OCI-LY1 (cell line): ENCODE results near the gene CLDN5.

Experiments used
- H2AFZ ChIP-seq: fragments of 200-600 bp; sonication (generic), shearing (Covaris generic); 2 replicates; pipeline ENCODE4 v1.6.0; 2014; ENCODE audit warnings: antibody characterized with exemption, mild to moderate bottlenecking, low read length
- H3F3A ChIP-seq: fragments of 200-600 bp; sonication (generic), shearing (Covaris generic); 2 replicates; pipeline ENCODE4 v1.6.0; 2014; ENCODE audit warnings: mild to moderate bottlenecking, antibody characterized with exemption, low read length, moderate library complexity; ENCODE audit not compliant: insufficient read depth
- H3K27ac ChIP-seq: fragments of 200-600 bp; sonication (generic); 2 replicates; pipeline ENCODE4 v1.5.1; 2014; ENCODE audit warnings: low read length, mixed run types, mild to moderate bottlenecking, low read depth; ENCODE audit not compliant: poor library complexity, severe bottlenecking
- H3K27me3 ChIP-seq: fragments of 200-600 bp; sonication (generic); 2 replicates; pipeline ENCODE4 v1.6.0; 2014; ENCODE audit warnings: antibody characterized with exemption, mild to moderate bottlenecking, low read length, moderate library complexity; ENCODE audit not compliant: insufficient read depth
- H3K36me3 ChIP-seq: fragments of 200-600 bp; sonication (generic); 2 replicates; pipeline ENCODE4 v1.6.1; 2014; ENCODE audit warnings: mild to moderate bottlenecking, antibody characterized with exemption, low read length, moderate library complexity, mixed read lengths; ENCODE audit not compliant: insufficient read depth
- H3K4me1 ChIP-seq: fragments of 200-600 bp; sonication (generic); 2 replicates; pipeline ENCODE4 v1.5.1; 2014; ENCODE audit warnings: mild to moderate bottlenecking, low read length, moderate library complexity; ENCODE audit not compliant: insufficient read depth, severe bottlenecking
- H3K4me2 ChIP-seq: fragments of 200-600 bp; sonication (generic), shearing (Covaris generic); 2 replicates; pipeline ENCODE4 v1.6.1; 2014; ENCODE audit warnings: low read length
- H3K4me3 ChIP-seq: fragments of 200-600 bp; sonication (generic); 2 replicates; pipeline ENCODE4 v1.5.1; 2014; ENCODE audit warnings: low read length, low read depth, mild to moderate bottlenecking, mixed read lengths; ENCODE audit not compliant: poor library complexity, severe bottlenecking
- H3K79me2 ChIP-seq: fragments of 200-600 bp; shearing (Covaris generic); 2 replicates; pipeline ENCODE4 v1.6.1; 2016; ENCODE audit warnings: mixed run types, low read length, mixed read lengths; ENCODE audit not compliant: insufficient read depth
- H3K9ac ChIP-seq: fragments of 200-600 bp; sonication (generic), shearing (Covaris generic); 2 replicates; pipeline ENCODE4 v1.6.1; 2014; ENCODE audit warnings: mild to moderate bottlenecking, low read length, mixed read lengths
- H3K9me2 ChIP-seq: fragments of 200-600 bp; sonication (generic), shearing (Covaris generic); 2 replicates; pipeline ENCODE4 v1.6.1; 2014; ENCODE audit warnings: low read depth, mild to moderate bottlenecking, low read length, mixed read lengths
- H3K9me3 ChIP-seq: fragments of 200-600 bp; shearing (Covaris generic); 2 replicates; pipeline ENCODE4 v1.6.1; 2014; ENCODE audit warnings: low read length, mixed read lengths
- H4K20me1 ChIP-seq: fragments of 200-600 bp; sonication (generic), shearing (Covaris generic); 2 replicates; pipeline ENCODE4 v1.6.0; 2016; ENCODE audit warnings: mild to moderate bottlenecking, low read length; ENCODE audit not compliant: insufficient read depth
- EZH2 ChIP-seq: fragments of 200-600 bp; sonication (generic), shearing (Covaris generic); IDR thresholded peaks from 2 replicates; pipeline ENCODE4 v1.8.0; 2017; ENCODE audit warnings: borderline replicate concordance, mixed run types, mild to moderate bottlenecking, antibody characterized with exemption, low read length, moderate library complexity, mixed read lengths
- TF ChIP-seq, protein P1 (sequence below): fragments of 200-600 bp; sonication (generic), shearing (Covaris generic); IDR thresholded peaks from 2 replicates; pipeline ENCODE4 v1.5.1; 2017; ENCODE audit warnings: mild to moderate bottlenecking, antibody characterized with exemption, low read length, moderate library complexity, mixed read lengths

CLDN5 gene

DNA sequence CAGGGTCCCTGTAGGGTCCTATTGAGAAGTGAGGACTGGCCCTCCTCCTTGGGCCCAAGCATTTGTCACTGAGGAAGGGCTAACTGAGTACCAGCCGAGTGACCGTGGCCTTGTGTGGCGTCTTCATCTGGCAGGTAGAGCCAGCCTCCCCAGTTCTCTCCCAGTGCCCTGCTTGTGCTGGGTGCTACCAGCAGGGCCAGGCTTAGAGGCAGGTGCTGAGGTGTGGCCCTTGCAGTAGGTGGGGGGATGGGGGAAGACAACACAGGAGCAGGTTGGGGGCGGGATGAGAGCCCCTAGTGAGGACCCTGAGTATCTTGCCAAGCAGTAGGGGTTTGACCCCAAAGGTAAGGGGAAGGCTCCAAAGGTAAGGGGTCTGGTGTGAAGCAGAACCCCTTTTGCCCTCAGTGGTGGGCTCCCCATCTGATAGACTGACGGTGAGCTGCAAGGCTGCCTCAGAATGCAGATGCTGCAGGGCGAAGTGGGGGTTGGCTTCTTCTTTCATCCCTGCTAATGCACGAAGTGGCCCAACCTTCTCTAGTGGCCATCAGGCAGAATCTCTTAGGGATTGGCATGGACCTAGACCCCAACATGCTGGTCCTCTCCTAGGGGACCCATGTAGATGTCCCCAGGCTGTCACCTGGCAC lies 24.9 kb downstream of the CLDN5 start:
- Histone ChIP-seq H3K9me2 (no peaks in the 10 kb centered on the region), H3K27me3 (no peaks in the 10 kb centered on the region), H3K4me3 (no peak overlapping the region), H3K9ac (no peak overlapping the region), H3K4me2 (no peak overlapping the region), H3K27ac (no peak overlapping the region), H4K20me1 (no peaks in the 10 kb centered on the region), H3K4me1 (no peaks in the 10 kb centered on the region), H2AFZ (no peak overlapping the region), H3K79me2 (no peaks in the 10 kb centered on the region), H3F3A (no peaks in the 10 kb centered on the region), H3K36me3 (peaks cover 58% of the 10 kb centered on the region), H3K9me3 (no peaks in the 10 kb centered on the region)
- TF ChIP-seq, protein P1, sequence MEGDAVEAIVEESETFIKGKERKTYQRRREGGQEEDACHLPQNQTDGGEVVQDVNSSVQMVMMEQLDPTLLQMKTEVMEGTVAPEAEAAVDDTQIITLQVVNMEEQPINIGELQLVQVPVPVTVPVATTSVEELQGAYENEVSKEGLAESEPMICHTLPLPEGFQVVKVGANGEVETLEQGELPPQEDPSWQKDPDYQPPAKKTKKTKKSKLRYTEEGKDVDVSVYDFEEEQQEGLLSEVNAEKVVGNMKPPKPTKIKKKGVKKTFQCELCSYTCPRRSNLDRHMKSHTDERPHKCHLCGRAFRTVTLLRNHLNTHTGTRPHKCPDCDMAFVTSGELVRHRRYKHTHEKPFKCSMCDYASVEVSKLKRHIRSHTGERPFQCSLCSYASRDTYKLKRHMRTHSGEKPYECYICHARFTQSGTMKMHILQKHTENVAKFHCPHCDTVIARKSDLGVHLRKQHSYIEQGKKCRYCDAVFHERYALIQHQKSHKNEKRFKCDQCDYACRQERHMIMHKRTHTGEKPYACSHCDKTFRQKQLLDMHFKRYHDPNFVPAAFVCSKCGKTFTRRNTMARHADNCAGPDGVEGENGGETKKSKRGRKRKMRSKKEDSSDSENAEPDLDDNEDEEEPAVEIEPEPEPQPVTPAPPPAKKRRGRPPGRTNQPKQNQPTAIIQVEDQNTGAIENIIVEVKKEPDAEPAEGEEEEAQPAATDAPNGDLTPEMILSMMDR = no peak

DNA sequence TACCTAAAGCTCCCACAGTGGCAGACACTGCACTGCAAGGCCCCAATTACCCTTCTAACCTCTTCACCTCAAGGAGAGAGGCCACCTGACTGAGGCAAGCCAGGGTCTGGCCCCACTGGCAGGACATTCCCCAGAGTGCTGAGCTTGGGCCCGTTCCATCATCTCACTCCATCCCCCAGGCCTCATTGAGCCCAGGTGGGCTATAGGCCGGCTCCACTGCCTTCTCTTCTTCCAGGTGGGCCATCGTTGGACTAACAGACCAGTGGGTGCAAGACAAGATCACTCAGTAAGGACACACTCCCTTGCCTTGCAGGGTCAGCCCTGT lies 25.4 kb downstream of the CLDN5 start:
- H4K20me1 ChIP-seq = no peaks in the 10 kb centered on the region
- H3K9me2 ChIP-seq = no peaks in the 10 kb centered on the region
- H3F3A ChIP-seq = no peaks in the 10 kb centered on the region
- no peaks in the 10 kb centered on the region for H3K27me3 ChIP-seq
- no peak overlapping the region for H3K4me3 ChIP-seq
- no peak overlapping the region for H3K27ac ChIP-seq
- no peaks in the 10 kb centered on the region for H3K4me1 ChIP-seq
- H3K9ac ChIP-seq = no peak overlapping the region
- H3K9me3 ChIP-seq = no peaks in the 10 kb centered on the region
- peaks cover 64% of the 10 kb centered on the region for H3K36me3 ChIP-seq
- H3K79me2 ChIP-seq = no peaks in the 10 kb centered on the region
- no peak for TF ChIP-seq EZH2
- TF ChIP-seq, protein P1 = no peak
- no peak overlapping the region for H2AFZ ChIP-seq
- no peak overlapping the region for H3K4me2 ChIP-seq

DNA sequence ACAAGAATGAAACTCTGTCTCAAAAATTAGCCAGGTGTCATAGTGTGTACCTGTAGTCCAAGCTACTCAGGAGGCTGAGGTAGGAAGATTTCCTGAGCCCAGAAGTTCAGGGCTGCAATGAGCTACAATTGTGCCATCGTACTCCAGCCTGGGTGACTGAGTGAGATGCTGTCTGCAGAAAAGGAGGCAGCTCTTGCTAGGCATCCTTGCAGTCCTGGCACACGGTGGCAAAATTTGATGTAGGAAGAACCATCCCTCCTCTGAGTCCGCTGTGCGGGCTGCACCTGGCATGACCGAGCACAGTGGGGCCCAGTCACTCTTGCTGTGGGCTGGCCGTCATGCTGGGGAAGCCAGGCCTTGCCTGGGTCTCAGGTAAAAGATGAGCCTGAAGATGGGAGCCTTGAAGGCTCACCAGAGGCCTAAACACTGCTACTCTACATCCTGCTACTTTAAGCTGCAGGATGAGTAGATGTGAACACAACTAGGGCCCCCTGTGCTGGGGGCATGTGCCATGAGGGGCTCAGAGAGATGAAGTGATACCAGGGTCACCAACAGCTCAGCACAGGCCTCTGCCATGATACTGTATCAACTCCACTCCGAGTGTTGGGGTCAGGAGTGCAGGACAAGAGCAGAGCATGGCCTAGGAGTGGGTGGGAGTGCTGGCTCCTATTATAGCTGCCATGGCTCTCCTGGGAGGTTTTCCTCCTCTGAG lies 25.9 kb downstream of the CLDN5 start:
- Histone ChIP-seq H3K4me1 (no peaks in the 10 kb centered on the region), H3K4me2 (no peak overlapping the region), H3K9me2 (no peaks in the 10 kb centered on the region), H3K27me3 (no peaks in the 10 kb centered on the region), H4K20me1 (no peaks in the 10 kb centered on the region), H3F3A (no peaks in the 10 kb centered on the region), H3K9me3 (no peaks in the 10 kb centered on the region), H3K9ac (no peak overlapping the region), H2AFZ (no peak overlapping the region), H3K79me2 (no peaks in the 10 kb centered on the region), H3K4me3 (no peak overlapping the region), H3K36me3 (peaks cover 65% of the 10 kb centered on the region), H3K27ac (no peak overlapping the region)
- no peak for TF ChIP-seq EZH2
- TF ChIP-seq, protein P1 = no peak
